GM12878 (cell line): ENCODE measurements around the gene PSMD12. TPM values are rescaled to one million over a fixed set of nuclear protein-coding genes. Genes with fewer than 3 reads are reported as not detected.
A peak's percentile ranks its signal among the peaks of the same experiment; 100 is the strongest.

ENCODE experiments used
- ATF3 ChIP-seq: IDR thresholded peaks from 2 replicates; pipeline ENCODE4 v1.6.1; 2011; ENCODE audit warnings: low read depth, mild to moderate bottlenecking, low read length, moderate library complexity, borderline replicate concordance; ENCODE audit errors: extremely low read depth
- EP300 ChIP-seq, 2 experiments: fragments of 150-350 bp in 1 of 2; IDR thresholded peaks; 2 replicates each; pipeline ENCODE4 v1.6.1; 2011 to 2012; ENCODE audit warnings: low read depth in 2 of 2, low read length in 2 of 2, borderline replicate concordance in 1 of 2, improper control_type of control experiment in 1 of 2, inconsistent platforms in 1 of 2; ENCODE audit not compliant: control insufficient read depth in 1 of 2
- IRF3 ChIP-seq: fragments of 450-650 bp; IDR thresholded peaks from 2 replicates; pipeline ENCODE4 v1.6.1; 2014; ENCODE audit warnings: mild to moderate bottlenecking
- RAD21 ChIP-seq: IDR thresholded peaks from 2 replicates; pipeline ENCODE4 v1.6.1; 2011; ENCODE audit warnings: mild to moderate bottlenecking, low read depth, low read length, moderate library complexity; ENCODE audit not compliant: insufficient read depth
- SKIL ChIP-seq: fragments of 450-650 bp; IDR thresholded peaks from 2 replicates; pipeline ENCODE4 v1.6.1; 2017; ENCODE audit warnings: mild to moderate bottlenecking, low read depth, inconsistent platforms; ENCODE audit not compliant: poor library complexity, severe bottlenecking
- WRNIP1 ChIP-seq: IDR thresholded peaks from 2 replicates; pipeline ENCODE4 v1.6.1; 2011; ENCODE audit warnings: low read depth, low read length, improper control_type of control experiment, borderline replicate concordance
- YY1 ChIP-seq: IDR thresholded peaks from 2 replicates; pipeline ENCODE4 v1.6.1; 2011; ENCODE audit warnings: low read depth, mild to moderate bottlenecking, low read length
- ZBTB11 ChIP-seq: fragments of 450-650 bp; formaldehyde crosslinking; IDR thresholded peaks from 2 replicates; pipeline ENCODE4 v1.5.0; 2022; ENCODE audit warnings: mild to moderate bottlenecking, missing genetic modification characterization
- ZNF217 ChIP-seq: fragments of 450-650 bp; IDR thresholded peaks from 2 replicates; pipeline ENCODE4 v1.6.1; 2017; ENCODE audit warnings: antibody characterized with exemption, mild to moderate bottlenecking
- polyA plus RNA-seq, 11 experiments: library from polyadenylated mRNA; depleted of rRNA in 4 of 11; unstranded in 6 of 11; stranded (reverse) in 5 of 11; fragments of >200 nt; fragmentation: Nextera tagmentation in 4 of 11; fragmentation: Illumina TruSeq in 1 of 11; extraction: Ambion mirVana in 4 of 11; extraction: Trizol in 1 of 11; gene quantifications; 1 replicate in 1 of 11; 2 replicates in 10 of 11; pipeline versions ENCODE4 v1.2.1 to v1.2.3, GENCODE V29; 2011 to 2016; ENCODE audit warnings: inconsistent platforms in 2 of 11, missing spikeins in 2 of 11, low read depth in 1 of 11
- total RNA-seq, 4 experiments: library from RNA; depleted of rRNA in 3 of 4; stranded (reverse); fragments of >200 nt in 3 of 4; fragmentation: Illumina TruSeq in 1 of 4; extraction: Trizol in 1 of 4; gene quantifications; 2 replicates each; pipeline versions ENCODE4 v1.2.1 to v1.2.3, GENCODE V29; 2013 to 2021
- TF ChIP-seq, protein P1 (sequence below): fragments of 450-650 bp; IDR thresholded peaks from 2 replicates; pipeline ENCODE4 v1.6.1; 2017; ENCODE audit warnings: borderline replicate concordance
- TF ChIP-seq, protein P2 (sequence below): fragments of 450-650 bp; IDR thresholded peaks from 2 replicates; pipeline ENCODE4 v1.6.1; 2017; ENCODE audit warnings: low read depth, mild to moderate bottlenecking, moderate library complexity
- TF ChIP-seq, protein P3 (sequence below): fragments of 450-650 bp; IDR thresholded peaks from 2 replicates; pipeline ENCODE4 v1.6.1; 2017; ENCODE audit warnings: mild to moderate bottlenecking
- TF ChIP-seq, protein P4 (sequence below): fragments of 450-650 bp; IDR thresholded peaks from 2 replicates; pipeline ENCODE4 v1.6.1; 2016; ENCODE audit warnings: mild to moderate bottlenecking

PSMD12 gene
- total and polyA plus RNA-seq, 10 of the 15 experiments (the other 5 are each of a cell fraction or from before 2014, with no cell fraction given) = 19.8 to 149 (median 47.5) TPM

DNA sequence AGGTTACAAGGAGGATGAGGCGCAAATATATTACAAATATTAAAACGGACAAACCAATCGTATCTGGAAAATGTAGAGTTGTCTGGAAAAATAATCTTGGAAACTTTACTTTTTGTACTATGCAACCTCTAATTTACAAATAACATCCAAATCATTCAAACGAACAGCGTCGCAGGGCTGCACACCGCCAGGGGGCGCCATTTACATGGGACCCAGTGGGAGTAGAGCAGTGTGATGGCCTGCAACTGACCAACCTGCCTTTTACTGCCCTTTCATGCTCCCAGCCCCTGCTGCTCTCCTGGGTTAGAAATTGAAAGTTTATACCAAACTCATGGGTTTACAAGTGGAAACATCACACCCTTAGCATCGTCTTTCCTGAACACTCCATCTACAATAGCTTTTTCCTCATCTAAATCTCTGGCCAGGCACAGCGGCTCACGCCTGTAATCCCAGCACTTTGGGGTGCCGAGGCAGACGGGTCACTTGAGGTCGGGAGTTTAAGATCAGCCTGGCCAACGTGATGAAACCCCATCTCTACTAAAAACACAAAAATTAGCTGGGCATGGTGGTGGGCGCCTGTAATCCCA is 20.7 kb upstream of the PSMD12 start (continued):
- TF ChIP-seq ZNF217 (no peak), ZBTB11 (CRISPR knock-in tag) (no peak), ATF3 (no peak), RAD21 (peak; percentile 69), EP300 (IDR thresholded peaks at IDR 0.05; ENCODE audit: borderline replicate concordance in 1 of 2, control insufficient read depth in 1 of 2, low read depth in 2 of 2, low read length in 2 of 2) (no peak), WRNIP1 (no peak), SKIL (no peak), IRF3 (no peak), YY1 (0 out of 2 replicates have a peak, but pooled peaks have one; percentile 55)
- TF ChIP-seq, protein P1, sequence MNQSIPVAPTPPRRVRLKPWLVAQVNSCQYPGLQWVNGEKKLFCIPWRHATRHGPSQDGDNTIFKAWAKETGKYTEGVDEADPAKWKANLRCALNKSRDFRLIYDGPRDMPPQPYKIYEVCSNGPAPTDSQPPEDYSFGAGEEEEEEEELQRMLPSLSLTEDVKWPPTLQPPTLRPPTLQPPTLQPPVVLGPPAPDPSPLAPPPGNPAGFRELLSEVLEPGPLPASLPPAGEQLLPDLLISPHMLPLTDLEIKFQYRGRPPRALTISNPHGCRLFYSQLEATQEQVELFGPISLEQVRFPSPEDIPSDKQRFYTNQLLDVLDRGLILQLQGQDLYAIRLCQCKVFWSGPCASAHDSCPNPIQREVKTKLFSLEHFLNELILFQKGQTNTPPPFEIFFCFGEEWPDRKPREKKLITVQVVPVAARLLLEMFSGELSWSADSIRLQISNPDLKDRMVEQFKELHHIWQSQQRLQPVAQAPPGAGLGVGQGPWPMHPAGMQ = no peak
- TF ChIP-seq, protein P2, sequence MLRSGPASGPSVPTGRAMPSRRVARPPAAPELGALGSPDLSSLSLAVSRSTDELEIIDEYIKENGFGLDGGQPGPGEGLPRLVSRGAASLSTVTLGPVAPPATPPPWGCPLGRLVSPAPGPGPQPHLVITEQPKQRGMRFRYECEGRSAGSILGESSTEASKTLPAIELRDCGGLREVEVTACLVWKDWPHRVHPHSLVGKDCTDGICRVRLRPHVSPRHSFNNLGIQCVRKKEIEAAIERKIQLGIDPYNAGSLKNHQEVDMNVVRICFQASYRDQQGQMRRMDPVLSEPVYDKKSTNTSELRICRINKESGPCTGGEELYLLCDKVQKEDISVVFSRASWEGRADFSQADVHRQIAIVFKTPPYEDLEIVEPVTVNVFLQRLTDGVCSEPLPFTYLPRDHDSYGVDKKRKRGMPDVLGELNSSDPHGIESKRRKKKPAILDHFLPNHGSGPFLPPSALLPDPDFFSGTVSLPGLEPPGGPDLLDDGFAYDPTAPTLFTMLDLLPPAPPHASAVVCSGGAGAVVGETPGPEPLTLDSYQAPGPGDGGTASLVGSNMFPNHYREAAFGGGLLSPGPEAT = no peak
- TF ChIP-seq, protein P3, sequence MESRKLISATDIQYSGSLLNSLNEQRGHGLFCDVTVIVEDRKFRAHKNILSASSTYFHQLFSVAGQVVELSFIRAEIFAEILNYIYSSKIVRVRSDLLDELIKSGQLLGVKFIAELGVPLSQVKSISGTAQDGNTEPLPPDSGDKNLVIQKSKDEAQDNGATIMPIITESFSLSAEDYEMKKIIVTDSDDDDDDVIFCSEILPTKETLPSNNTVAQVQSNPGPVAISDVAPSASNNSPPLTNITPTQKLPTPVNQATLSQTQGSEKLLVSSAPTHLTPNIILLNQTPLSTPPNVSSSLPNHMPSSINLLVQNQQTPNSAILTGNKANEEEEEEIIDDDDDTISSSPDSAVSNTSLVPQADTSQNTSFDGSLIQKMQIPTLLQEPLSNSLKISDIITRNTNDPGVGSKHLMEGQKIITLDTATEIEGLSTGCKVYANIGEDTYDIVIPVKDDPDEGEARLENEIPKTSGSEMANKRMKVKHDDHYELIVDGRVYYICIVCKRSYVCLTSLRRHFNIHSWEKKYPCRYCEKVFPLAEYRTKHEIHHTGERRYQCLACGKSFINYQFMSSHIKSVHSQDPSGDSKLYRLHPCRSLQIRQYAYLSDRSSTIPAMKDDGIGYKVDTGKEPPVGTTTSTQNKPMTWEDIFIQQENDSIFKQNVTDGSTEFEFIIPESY = no peak; the same call in 1 of the 2 replicates
- TF ChIP-seq, protein P4, sequence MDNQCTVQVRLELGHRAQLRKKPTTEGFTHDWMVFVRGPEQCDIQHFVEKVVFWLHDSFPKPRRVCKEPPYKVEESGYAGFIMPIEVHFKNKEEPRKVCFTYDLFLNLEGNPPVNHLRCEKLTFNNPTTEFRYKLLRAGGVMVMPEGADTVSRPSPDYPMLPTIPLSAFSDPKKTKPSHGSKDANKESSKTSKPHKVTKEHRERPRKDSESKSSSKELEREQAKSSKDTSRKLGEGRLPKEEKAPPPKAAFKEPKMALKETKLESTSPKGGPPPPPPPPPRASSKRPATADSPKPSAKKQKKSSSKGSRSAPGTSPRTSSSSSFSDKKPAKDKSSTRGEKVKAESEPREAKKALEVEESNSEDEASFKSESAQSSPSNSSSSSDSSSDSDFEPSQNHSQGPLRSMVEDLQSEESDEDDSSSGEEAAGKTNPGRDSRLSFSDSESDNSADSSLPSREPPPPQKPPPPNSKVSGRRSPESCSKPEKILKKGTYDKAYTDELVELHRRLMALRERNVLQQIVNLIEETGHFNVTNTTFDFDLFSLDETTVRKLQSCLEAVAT = 0 out of 2 replicates have a peak, but pooled peaks have one; percentile 31
